Measurements from ENCODE around the gene IGF2R.

The IGF2R gene

GRCh38 chr6:160004419-160005175, 35.7 kb downstream of the IGF2R start:
- H3K79me2 ChIP-seq (ENCODE audit: low read length) = peaks cover 20% of the 10 kb centered on the region; the same call in 1 of the 2 replicates
- TF ChIP-seq EZH2phosphoT487 (IDR thresholded peaks at IDR 0.05; ENCODE audit: low read depth) = no peak
- TF ChIP-seq CTCF (IDR thresholded peaks at IDR 0.05; ENCODE audit: low read depth, low read length) = no peak
- H3K4me1 ChIP-seq (ENCODE audit: low read length) = no peaks in the 10 kb centered on the region
- H3K27me3 ChIP-seq (ENCODE audit: low read depth, low read length) = no peaks in the 10 kb centered on the region
- no peak overlapping the region for H3K27ac ChIP-seq (ENCODE audit: low read length)
- H3K9me3 ChIP-seq (ENCODE audit: insufficient read depth, low read length) = no peaks in the 10 kb centered on the region
- no peak overlapping the region for H3K9ac ChIP-seq (ENCODE audit: low read length)
- H3K4me3 ChIP-seq (ENCODE audit: low read length) = no peak overlapping the region
- H3K4me2 ChIP-seq (ENCODE audit: low read length) = no peak overlapping the region
- H3K36me3 ChIP-seq (replicated peaks; ENCODE audit: low read depth, low read length) = no peaks in the 10 kb centered on the region
- no peak overlapping the region for H2AFZ ChIP-seq (ENCODE audit: low read depth, low read length)
- H4K20me1 ChIP-seq (ENCODE audit: insufficient read depth, low read length) = no peaks in the 10 kb centered on the region

GRCh38 chr6:160005211-160005610, 36.3 kb downstream of the IGF2R start:
- H3K4me3 ChIP-seq (ENCODE audit: low read length) = no peak overlapping the region

GRCh38 chr6:160005861-160006540, 37.1 kb downstream of the IGF2R start:
- H3K9ac ChIP-seq (ENCODE audit: low read length) = no peak overlapping the region
- no peaks in the 10 kb centered on the region for H4K20me1 ChIP-seq (ENCODE audit: insufficient read depth, low read length)
- no peaks in the 10 kb centered on the region for H3K9me3 ChIP-seq (ENCODE audit: insufficient read depth, low read length)
- H3K79me2 ChIP-seq (ENCODE audit: low read length) = peaks cover 20% of the 10 kb centered on the region; the same call in 1 of the 2 replicates
- H3K36me3 ChIP-seq (replicated peaks; ENCODE audit: low read depth, low read length) = no peaks in the 10 kb centered on the region
- no peak overlapping the region for H3K4me2 ChIP-seq (ENCODE audit: low read length)
- no peak overlapping the region for H3K4me3 ChIP-seq (ENCODE audit: low read length)
- H3K4me1 ChIP-seq (ENCODE audit: low read length) = no peaks in the 10 kb centered on the region
- no peak overlapping the region for H3K27ac ChIP-seq (ENCODE audit: low read length)
- H3K27me3 ChIP-seq (ENCODE audit: low read depth, low read length) = no peaks in the 10 kb centered on the region
- TF ChIP-seq CTCF (IDR thresholded peaks at IDR 0.05; ENCODE audit: low read depth, low read length) = no peak
- no peak for TF ChIP-seq EZH2phosphoT487 (IDR thresholded peaks at IDR 0.05; ENCODE audit: low read depth)
- no peak overlapping the region for H2AFZ ChIP-seq (ENCODE audit: low read depth, low read length)

More at GRCh38 chr6:160005211-160005610, 36.3 kb downstream of the IGF2R start:
- Histone ChIP-seq H3K27me3 (ENCODE audit: low read depth, low read length) (no peaks in the 10 kb centered on the region), H3K4me2 (ENCODE audit: low read length) (no peak overlapping the region), H4K20me1 (ENCODE audit: insufficient read depth, low read length) (no peaks in the 10 kb centered on the region), H3K9me3 (ENCODE audit: insufficient read depth, low read length) (no peaks in the 10 kb centered on the region), H3K4me1 (ENCODE audit: low read length) (no peaks in the 10 kb centered on the region), H3K27ac (ENCODE audit: low read length) (no peak overlapping the region), H3K9ac (ENCODE audit: low read length) (no peak overlapping the region), H3K36me3 (replicated peaks; ENCODE audit: low read depth, low read length) (no peaks in the 10 kb centered on the region), H3K79me2 (ENCODE audit: low read length) (peaks cover 20% of the 10 kb centered on the region; the same call in 1 of the 2 replicates), H2AFZ (ENCODE audit: low read depth, low read length) (no peak overlapping the region)
- TF ChIP-seq CTCF (IDR thresholded peaks at IDR 0.05; ENCODE audit: low read depth, low read length) (no peak), EZH2phosphoT487 (IDR thresholded peaks at IDR 0.05; ENCODE audit: low read depth) (no peak)

GRCh38 chr6:160007145-160007544, 38.3 kb downstream of the IGF2R start:
- Histone ChIP-seq H2AFZ (ENCODE audit: low read depth, low read length) (no peak overlapping the region), H3K9ac (ENCODE audit: low read length) (no peak overlapping the region), H3K4me3 (ENCODE audit: low read length) (no peak overlapping the region), H3K79me2 (ENCODE audit: low read length) (peaks cover 20% of the 10 kb centered on the region; the same call in 1 of the 2 replicates), H3K27me3 (ENCODE audit: low read depth, low read length) (no peaks in the 10 kb centered on the region), H3K4me2 (ENCODE audit: low read length) (no peak overlapping the region), H3K4me1 (ENCODE audit: low read length) (no peaks in the 10 kb centered on the region), H3K27ac (ENCODE audit: low read length) (no peak overlapping the region), H3K9me3 (ENCODE audit: insufficient read depth, low read length) (no peaks in the 10 kb centered on the region), H3K36me3 (replicated peaks; ENCODE audit: low read depth, low read length) (no peaks in the 10 kb centered on the region), H4K20me1 (ENCODE audit: insufficient read depth, low read length) (no peaks in the 10 kb centered on the region)
- TF ChIP-seq CTCF (IDR thresholded peaks at IDR 0.05; ENCODE audit: low read depth, low read length) (no peak), EZH2phosphoT487 (IDR thresholded peaks at IDR 0.05; ENCODE audit: low read depth) (no peak)
